ENCODE measurements around the gene PTPRM.

DNA sequence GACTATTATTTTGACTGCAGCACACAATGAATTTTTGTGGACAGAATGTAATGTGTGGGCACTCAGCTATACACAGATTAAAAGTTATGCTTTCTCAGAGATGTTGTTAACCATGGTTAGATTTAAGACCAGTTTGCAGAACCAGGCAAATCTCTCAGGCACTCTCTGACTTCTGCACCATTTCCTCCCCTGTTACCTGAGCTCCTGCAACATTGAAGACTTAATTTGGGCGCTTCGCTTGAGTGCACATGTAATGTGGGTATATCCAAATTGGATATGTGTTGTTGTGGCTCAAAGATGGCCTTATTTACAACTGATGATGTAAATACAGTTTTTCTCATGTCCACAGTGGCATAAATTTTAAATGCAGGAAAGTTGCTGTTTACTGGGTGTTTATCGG is 469.4 kb downstream of the PTPRM start:
- no peak for TF ChIP-seq POLR2A (IDR thresholded peaks at IDR 0.05)
- TF ChIP-seq, protein P1, sequence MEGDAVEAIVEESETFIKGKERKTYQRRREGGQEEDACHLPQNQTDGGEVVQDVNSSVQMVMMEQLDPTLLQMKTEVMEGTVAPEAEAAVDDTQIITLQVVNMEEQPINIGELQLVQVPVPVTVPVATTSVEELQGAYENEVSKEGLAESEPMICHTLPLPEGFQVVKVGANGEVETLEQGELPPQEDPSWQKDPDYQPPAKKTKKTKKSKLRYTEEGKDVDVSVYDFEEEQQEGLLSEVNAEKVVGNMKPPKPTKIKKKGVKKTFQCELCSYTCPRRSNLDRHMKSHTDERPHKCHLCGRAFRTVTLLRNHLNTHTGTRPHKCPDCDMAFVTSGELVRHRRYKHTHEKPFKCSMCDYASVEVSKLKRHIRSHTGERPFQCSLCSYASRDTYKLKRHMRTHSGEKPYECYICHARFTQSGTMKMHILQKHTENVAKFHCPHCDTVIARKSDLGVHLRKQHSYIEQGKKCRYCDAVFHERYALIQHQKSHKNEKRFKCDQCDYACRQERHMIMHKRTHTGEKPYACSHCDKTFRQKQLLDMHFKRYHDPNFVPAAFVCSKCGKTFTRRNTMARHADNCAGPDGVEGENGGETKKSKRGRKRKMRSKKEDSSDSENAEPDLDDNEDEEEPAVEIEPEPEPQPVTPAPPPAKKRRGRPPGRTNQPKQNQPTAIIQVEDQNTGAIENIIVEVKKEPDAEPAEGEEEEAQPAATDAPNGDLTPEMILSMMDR (IDR thresholded peaks at IDR 0.05) = no peak
